Hepatocyte (in vitro differentiated cells): ENCODE measurements around the gene TTC7B. TPM values are rescaled to one million over a fixed set of nuclear protein-coding genes. Genes with fewer than 3 reads are reported as not detected.

Source experiments
- DNase-seq: peaks from one replicate; pipeline ENCODE4 v3.0.0-alpha.2; 2016; ENCODE audit warnings: low spot score
- H2AFZ ChIP-seq: fragments of 200-600 bp; sonication (generic); 2 replicates; pipeline ENCODE4 v1.6.0; 2016; ENCODE audit warnings: antibody characterized with exemption, mild to moderate bottlenecking
- H3K27ac ChIP-seq: fragments of 200-600 bp; sonication (generic); 2 replicates; pipeline ENCODE4 v1.5.1; 2016; ENCODE audit warnings: mild to moderate bottlenecking
- H3K27me3 ChIP-seq: fragments of 200-600 bp; sonication (generic); 2 replicates; pipeline ENCODE4 v1.6.1; 2016
- H3K36me3 ChIP-seq: fragments of 200-600 bp; sonication (generic); replicated peaks from 2 replicates; pipeline ENCODE4 v1.5.1; 2016; ENCODE audit warnings: low read depth; ENCODE audit not compliant: insufficient read depth
- H3K4me1 ChIP-seq: fragments of 200-600 bp; sonication (generic); 2 replicates; pipeline ENCODE4 v1.5.1; 2016; ENCODE audit warnings: mild to moderate bottlenecking, moderate library complexity; ENCODE audit not compliant: insufficient read depth
- H3K4me2 ChIP-seq: fragments of 200-600 bp; sonication (generic); 2 replicates; pipeline ENCODE4 v1.6.0; 2016
- H3K4me3 ChIP-seq: fragments of 200-600 bp; sonication (generic); 2 replicates; pipeline ENCODE4 v1.5.1; 2016; ENCODE audit warnings: mild to moderate bottlenecking
- H3K79me2 ChIP-seq: fragments of 200-600 bp; sonication (generic); 2 replicates; pipeline ENCODE4 v1.6.0; 2017; ENCODE audit warnings: mild to moderate bottlenecking
- H3K9me2 ChIP-seq: fragments of 200-600 bp; sonication (generic); replicated peaks from 2 replicates; pipeline ENCODE4 v1.6.0; 2017; ENCODE audit warnings: mild to moderate bottlenecking; ENCODE audit not compliant: insufficient read depth
- H3K9me3 ChIP-seq: fragments of 200-600 bp; sonication (generic); 2 replicates; pipeline ENCODE4 v1.5.1; 2016; ENCODE audit warnings: low read depth, mild to moderate bottlenecking
- H4K20me1 ChIP-seq: fragments of 200-600 bp; sonication (generic); 2 replicates; pipeline ENCODE4 v1.6.0; 2016; ENCODE audit warnings: mild to moderate bottlenecking; ENCODE audit not compliant: insufficient read depth, poor library complexity, severe bottlenecking
- CTCF ChIP-seq: fragments of 200-600 bp; sonication (generic); IDR thresholded peaks from 2 replicates; pipeline ENCODE4 v1.5.1; 2016; ENCODE audit warnings: antibody characterized with exemption, mild to moderate bottlenecking; ENCODE audit not compliant: poor library complexity
- EZH2 ChIP-seq: fragments of 200-600 bp; sonication (generic); IDR thresholded peaks from 2 replicates; pipeline ENCODE4 v1.6.1; 2016; ENCODE audit warnings: antibody characterized with exemption, mild to moderate bottlenecking, borderline replicate concordance
- EZH2phosphoT487 ChIP-seq: fragments of 200-600 bp; sonication (generic); IDR thresholded peaks from one replicate; pipeline ENCODE4 v1.6.1; 2018; ENCODE audit warnings: antibody characterized with exemption, mild to moderate bottlenecking, low read depth, moderate library complexity; ENCODE audit not compliant: unreplicated experiment, severe bottlenecking
- whole genome bisulfite sequencing: methylation state at CpG from one replicate; pipeline ENCODE4 v1.1.6; 2016; ENCODE audit warnings: low lambda C conversion rate; ENCODE audit errors: missing lambda C conversion rate; 5-methylcytosine and 5-hydroxymethylcytosine counted together
- polyA plus RNA-seq: library from polyadenylated mRNA; unstranded; fragments of >200 nt; fragmentation: Nextera tagmentation; extraction: Ambion mirVana; gene quantifications from 2 replicates; pipeline ENCODE4 v1.2.1, GENCODE V29; 2016
- total RNA-seq: library from RNA; depleted of rRNA; stranded (reverse); fragments of >200 nt; gene quantifications from 2 replicates; pipeline ENCODE4 v1.2.3, GENCODE V29; 2014

TTC7B gene
- total and polyA plus RNA-seq, 2 experiments from 2014 or later, result 10.7 to 25.5 TPM

DNA sequence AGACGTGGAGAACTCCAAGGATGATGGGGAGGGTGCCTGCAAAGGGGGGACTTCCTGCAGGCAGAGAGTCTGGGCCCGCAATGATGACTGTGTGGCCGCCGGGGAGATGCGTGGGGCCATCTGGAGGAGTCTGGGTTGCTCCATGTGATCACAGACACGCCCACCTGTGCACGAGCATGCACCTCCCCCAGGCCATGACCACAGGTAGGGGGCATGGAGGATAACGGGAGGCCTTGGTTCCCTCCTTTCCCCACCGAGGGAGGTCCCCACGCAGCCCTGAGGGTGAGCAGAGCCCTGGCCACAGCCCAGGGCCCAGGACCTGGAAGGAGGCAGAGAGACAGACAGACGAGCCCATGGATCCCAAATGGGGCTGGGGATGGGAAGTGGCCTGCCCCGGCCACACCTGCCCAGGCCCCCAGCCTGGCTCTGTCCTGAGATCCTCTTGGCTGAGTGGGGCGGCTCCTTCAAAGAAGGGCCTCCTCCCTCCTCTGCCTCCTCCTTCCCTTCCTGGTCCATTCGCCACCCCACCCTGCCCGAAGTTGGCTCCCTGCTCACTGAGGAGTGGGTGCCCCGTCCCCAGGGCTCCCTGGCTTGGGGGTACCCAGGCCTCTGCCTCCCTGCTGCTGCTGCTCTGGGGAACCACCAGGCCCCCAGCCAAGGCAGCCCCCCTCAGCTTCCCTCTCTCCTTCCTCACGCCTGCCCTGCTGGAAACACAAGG lies 281.2 kb downstream of the TTC7B start:
- H3K27ac ChIP-seq, result no peak overlapping the region
- H4K20me1 ChIP-seq, result no peaks in the 10 kb centered on the region
- H3K9me3 ChIP-seq, result no peaks in the 10 kb centered on the region
- H3K4me2 ChIP-seq, result no peak overlapping the region
- no peaks in the 10 kb centered on the region for H3K36me3 ChIP-seq
- WGBS, result 94% methylated on average over 13 of the region's 17 CpGs
- no peaks in the 10 kb centered on the region for H3K9me2 ChIP-seq
- no peak overlapping the region for H3K4me3 ChIP-seq
- TF ChIP-seq EZH2 (no peak), EZH2phosphoT487 (no peak), CTCF (no peak)
- H3K27me3 ChIP-seq, result no peaks in the 10 kb centered on the region
- H3K4me1 ChIP-seq, result no peaks in the 10 kb centered on the region
- no peak for DNase-seq
- H2AFZ ChIP-seq, result no peak overlapping the region
- no peaks in the 10 kb centered on the region for H3K79me2 ChIP-seq

DNA sequence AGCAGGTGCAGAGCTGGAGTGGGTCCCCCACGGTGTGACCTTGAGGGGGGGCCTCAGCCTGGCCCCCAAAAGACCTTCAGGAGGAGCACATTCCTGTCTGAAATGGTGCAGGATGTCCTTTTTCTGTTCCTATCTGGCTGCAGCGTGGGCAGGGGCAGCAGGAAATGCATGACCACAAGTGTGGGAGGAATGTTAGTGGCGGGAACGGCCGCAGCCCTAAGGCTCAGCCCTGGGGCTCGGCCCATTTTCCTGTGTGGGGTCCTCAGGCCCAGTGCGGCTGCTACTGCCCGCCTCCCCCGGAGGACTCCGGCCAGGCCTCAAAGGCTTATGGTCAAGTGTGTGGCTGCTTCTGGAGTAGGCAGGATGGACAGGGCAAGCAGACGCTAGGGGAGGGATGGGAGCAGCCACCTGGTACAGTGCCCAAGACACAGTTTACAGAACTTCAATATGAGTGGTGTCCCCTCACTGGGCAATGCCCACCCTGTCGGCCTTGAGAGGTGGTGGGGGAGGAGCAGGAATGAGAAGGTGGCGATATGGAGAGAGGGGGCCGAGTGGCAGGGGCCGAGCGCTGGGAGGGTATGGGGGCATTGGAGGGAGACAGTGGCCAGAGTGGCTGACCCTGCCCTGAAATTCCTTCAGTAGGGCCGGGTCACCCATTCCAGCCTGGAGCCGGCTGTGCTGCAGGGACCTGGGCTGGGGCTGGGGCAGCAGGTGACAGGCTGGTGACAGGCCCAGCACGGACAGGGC lies 282.0 kb downstream of the TTC7B start:
- Histone ChIP-seq H3K27me3 (no peaks in the 10 kb centered on the region), H3K79me2 (no peaks in the 10 kb centered on the region), H2AFZ (no peak overlapping the region), H3K4me2 (no peak overlapping the region), H3K9me3 (no peaks in the 10 kb centered on the region), H3K36me3 (no peaks in the 10 kb centered on the region), H3K4me3 (no peak overlapping the region), H4K20me1 (no peaks in the 10 kb centered on the region), H3K4me1 (no peaks in the 10 kb centered on the region), H3K27ac (no peak overlapping the region), H3K9me2 (no peaks in the 10 kb centered on the region)
- TF ChIP-seq EZH2 (no peak), EZH2phosphoT487 (no peak), CTCF (no peak)
- no peak for DNase-seq
- 82% methylated on average over 17 of the region's 19 CpGs for WGBS

DNA sequence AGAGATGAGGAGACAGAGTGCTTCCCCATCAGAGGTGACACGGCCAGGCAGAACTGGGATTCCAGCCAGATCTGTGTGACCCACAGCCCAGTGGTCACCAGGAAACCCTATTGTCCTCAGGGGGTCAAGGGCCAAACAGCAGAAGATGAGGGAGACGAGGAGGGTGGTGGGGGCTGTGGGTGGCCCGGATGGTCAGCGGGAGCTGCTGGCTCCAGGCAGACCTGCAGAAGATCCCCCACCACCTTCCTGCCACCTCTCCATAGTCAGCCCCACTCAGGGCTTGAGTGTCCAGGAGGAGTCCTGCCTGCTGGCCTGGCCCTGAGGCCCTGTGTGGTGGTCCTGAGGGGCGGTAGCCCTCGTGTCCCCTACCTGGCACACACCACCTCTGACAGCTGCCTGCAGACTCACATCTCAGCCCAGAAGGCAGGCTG lies 282.6 kb downstream of the TTC7B start:
- TF ChIP-seq EZH2phosphoT487 (no peak), CTCF (no peak), EZH2 (no peak)
- H3K4me3 ChIP-seq, result no peak overlapping the region
- no peaks in the 10 kb centered on the region for H3K27me3 ChIP-seq
- no peaks in the 10 kb centered on the region for H3K9me2 ChIP-seq
- no peak overlapping the region for H3K27ac ChIP-seq
- no peaks in the 10 kb centered on the region for H3K4me1 ChIP-seq
- no peak overlapping the region for H2AFZ ChIP-seq
- H3K79me2 ChIP-seq, result no peaks in the 10 kb centered on the region
- H3K4me2 ChIP-seq, result no peak overlapping the region
- 82% methylated on average over 6 of the region's 6 CpGs for WGBS
- no peaks in the 10 kb centered on the region for H3K36me3 ChIP-seq
- no peaks in the 10 kb centered on the region for H4K20me1 ChIP-seq
- H3K9me3 ChIP-seq, result no peaks in the 10 kb centered on the region
- DNase-seq, result no peak
